Activated gamma-delta T cell (primary cell): ENCODE data around the gene LYPLA2.

Experiments
- DNase-seq: peaks from one replicate; lab custom pipeline; 2025; lab: John Stamatoyannopoulos, UW

LYPLA2 gene

GRCh38 chr1:23837908-23838307 is 47.0 kb downstream of the LYPLA2 start:
- no peak for DNase-seq

- peak; percentile 57 for DNase-seq
These were observed 47.5 kb downstream of the LYPLA2 start for GRCh38 chr1:23838401-23838866.

- no peak for DNase-seq
These were observed 52.7 kb downstream of the LYPLA2 start for GRCh38 chr1:23843644-23844043.
